A172 (cell line): ENCODE measurements around the gene ARHGEF16. TPM values are rescaled to one million over a fixed set of nuclear protein-coding genes. Genes with fewer than 3 reads are reported as not detected.

Source experiments
- DNase-seq: peaks from one replicate; pipeline ENCODE4 v3.0.0-alpha.2; 2015; ENCODE audit warnings: low spot score
- total RNA-seq: library from RNA; depleted of rRNA; stranded (reverse); fragments of >200 nt; shearing (Covaris generic); gene quantifications from 2 replicates; pipeline ENCODE4 v1.2.3, GENCODE V29; 2014

ARHGEF16 gene
- total RNA-seq, 1 experiment from 2014 or later: 3.6 TPM

- DNase-seq: no peak
Measured at GRCh38 chr1:3422638-3423037, 31.8 kb upstream of the ARHGEF16 start.

GRCh38 chr1:3423245-3423829, 31.1 kb upstream of the ARHGEF16 start:
- DNase-seq: no peak

GRCh38 chr1:3423896-3424611, 30.4 kb upstream of the ARHGEF16 start:
- no peak for DNase-seq

- no peak for DNase-seq
Measured at GRCh38 chr1:3425486-3426215, 28.8 kb upstream of the ARHGEF16 start.

- no peak for DNase-seq
Measured at GRCh38 chr1:3426956-3427535, 27.4 kb upstream of the ARHGEF16 start.

- DNase-seq: no peak
Measured at GRCh38 chr1:3427711-3428704, 26.5 kb upstream of the ARHGEF16 start.

GRCh38 chr1:3428899-3429298, 25.6 kb upstream of the ARHGEF16 start:
- DNase-seq: no peak

GRCh38 chr1:3429320-3429719, 25.1 kb upstream of the ARHGEF16 start:
- no peak for DNase-seq

- no peak for DNase-seq
Measured at GRCh38 chr1:3429766-3430165, 24.7 kb upstream of the ARHGEF16 start.

- DNase-seq: no peak
Measured at GRCh38 chr1:3430406-3430805, 24.1 kb upstream of the ARHGEF16 start.

GRCh38 chr1:3430820-3431219, 23.6 kb upstream of the ARHGEF16 start:
- DNase-seq: no peak

- no peak for DNase-seq
Measured at GRCh38 chr1:3431266-3431665, 23.2 kb upstream of the ARHGEF16 start.

GRCh38 chr1:3431686-3432085, 22.8 kb upstream of the ARHGEF16 start:
- no peak for DNase-seq

GRCh38 chr1:3432306-3432705, 22.2 kb upstream of the ARHGEF16 start:
- no peak for DNase-seq

GRCh38 chr1:3433076-3433475, 21.4 kb upstream of the ARHGEF16 start:
- DNase-seq: no peak

GRCh38 chr1:3433596-3434320, 20.7 kb upstream of the ARHGEF16 start:
- no peak for DNase-seq

GRCh38 chr1:3434406-3435110, 19.9 kb upstream of the ARHGEF16 start:
- no peak for DNase-seq

- DNase-seq: no peak
Measured at GRCh38 chr1:3435666-3436065, 18.8 kb upstream of the ARHGEF16 start.

GRCh38 chr1:3436451-3436850, 18.0 kb upstream of the ARHGEF16 start:
- DNase-seq: no peak

- DNase-seq: no peak
Measured at GRCh38 chr1:3436901-3437300, 17.6 kb upstream of the ARHGEF16 start.
